ENCODE measurements around the gene LOXHD1. TPM values are rescaled to one million over a fixed set of nuclear protein-coding genes. Genes with fewer than 3 reads are reported as not detected.

Gene LOXHD1
- total RNA-seq, 2 donors from 2014 or later: 0.27 to 5.5 TPM

DNA sequence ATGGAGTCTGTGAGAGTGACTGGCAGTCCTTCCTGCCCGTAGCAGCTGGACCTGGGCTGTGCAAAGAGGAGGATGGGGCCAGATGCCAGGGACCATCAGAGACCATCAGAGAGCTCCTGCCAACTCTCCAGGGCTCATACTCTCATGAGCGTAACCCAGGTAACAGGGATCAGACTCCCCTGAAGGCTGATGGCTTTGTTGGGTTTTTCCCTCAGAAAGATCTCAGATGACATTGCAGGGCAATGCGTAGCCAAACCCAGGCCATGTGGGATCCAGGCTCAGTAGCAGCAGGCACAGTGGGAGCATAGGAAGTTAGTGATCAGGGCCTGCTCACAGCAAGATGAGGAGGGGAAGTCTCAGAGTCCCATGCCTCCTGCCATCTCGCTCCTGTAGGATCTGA is 218.0 kb downstream of the LOXHD1 start:
- no peaks in the 10 kb centered on the region for H3K9me3 ChIP-seq
- no peak overlapping the region for H3K27ac ChIP-seq
- H3K4me3 ChIP-seq: no peak overlapping the region
- no peak for ATAC-seq (ENCODE audit: insufficient number of reproducible peaks, low FRiP score, low read depth)
- H3K4me1 ChIP-seq (ENCODE audit: control insufficient read depth in 1 of 2, low read depth in 2 of 2): no peaks in the 10 kb centered on the region
- no peak for DNase-seq (ENCODE audit: low spot score)
- no peaks in the 10 kb centered on the region for H3K36me3 ChIP-seq
- H3K27me3 ChIP-seq (replicated peaks; ENCODE audit: insufficient read depth): no peaks in the 10 kb centered on the region
- TF ChIP-seq, protein P1, sequence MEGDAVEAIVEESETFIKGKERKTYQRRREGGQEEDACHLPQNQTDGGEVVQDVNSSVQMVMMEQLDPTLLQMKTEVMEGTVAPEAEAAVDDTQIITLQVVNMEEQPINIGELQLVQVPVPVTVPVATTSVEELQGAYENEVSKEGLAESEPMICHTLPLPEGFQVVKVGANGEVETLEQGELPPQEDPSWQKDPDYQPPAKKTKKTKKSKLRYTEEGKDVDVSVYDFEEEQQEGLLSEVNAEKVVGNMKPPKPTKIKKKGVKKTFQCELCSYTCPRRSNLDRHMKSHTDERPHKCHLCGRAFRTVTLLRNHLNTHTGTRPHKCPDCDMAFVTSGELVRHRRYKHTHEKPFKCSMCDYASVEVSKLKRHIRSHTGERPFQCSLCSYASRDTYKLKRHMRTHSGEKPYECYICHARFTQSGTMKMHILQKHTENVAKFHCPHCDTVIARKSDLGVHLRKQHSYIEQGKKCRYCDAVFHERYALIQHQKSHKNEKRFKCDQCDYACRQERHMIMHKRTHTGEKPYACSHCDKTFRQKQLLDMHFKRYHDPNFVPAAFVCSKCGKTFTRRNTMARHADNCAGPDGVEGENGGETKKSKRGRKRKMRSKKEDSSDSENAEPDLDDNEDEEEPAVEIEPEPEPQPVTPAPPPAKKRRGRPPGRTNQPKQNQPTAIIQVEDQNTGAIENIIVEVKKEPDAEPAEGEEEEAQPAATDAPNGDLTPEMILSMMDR (IDR thresholded peaks at IDR 0.05): no peak

DNA sequence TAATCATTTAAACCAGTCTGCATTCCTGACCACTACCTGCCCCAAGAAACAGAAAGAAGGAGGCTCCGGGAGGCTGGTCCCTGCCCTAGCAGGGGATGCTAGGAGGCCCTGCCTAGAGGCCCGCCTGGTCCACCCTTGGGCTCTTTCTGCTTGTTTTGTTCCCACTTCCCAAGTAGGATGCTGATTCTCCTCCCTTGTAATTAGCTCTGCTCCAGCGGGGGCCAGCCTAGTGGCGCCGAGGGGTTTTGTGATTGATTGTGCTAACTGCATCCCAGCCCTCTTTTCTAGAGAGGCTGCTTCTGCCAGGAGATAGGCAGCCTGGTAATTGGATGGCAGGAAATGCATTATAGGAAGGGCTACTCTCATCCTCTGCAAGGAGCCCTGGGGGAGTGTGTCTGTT is 220.0 kb downstream of the LOXHD1 start:
- DNase-seq (ENCODE audit: low spot score) (no peak), ATAC-seq (ENCODE audit: insufficient number of reproducible peaks, low FRiP score, low read depth) (no peak)
- Histone ChIP-seq H3K27me3 (replicated peaks; ENCODE audit: insufficient read depth) (no peaks in the 10 kb centered on the region), H3K36me3 (no peaks in the 10 kb centered on the region), H3K4me3 (no peak overlapping the region), H3K4me1 (ENCODE audit: control insufficient read depth in 1 of 2, low read depth in 2 of 2) (no peaks in the 10 kb centered on the region), H3K9me3 (no peaks in the 10 kb centered on the region), H3K27ac (no peak overlapping the region)
- TF ChIP-seq, protein P1 (IDR thresholded peaks at IDR 0.05): no peak

DNA sequence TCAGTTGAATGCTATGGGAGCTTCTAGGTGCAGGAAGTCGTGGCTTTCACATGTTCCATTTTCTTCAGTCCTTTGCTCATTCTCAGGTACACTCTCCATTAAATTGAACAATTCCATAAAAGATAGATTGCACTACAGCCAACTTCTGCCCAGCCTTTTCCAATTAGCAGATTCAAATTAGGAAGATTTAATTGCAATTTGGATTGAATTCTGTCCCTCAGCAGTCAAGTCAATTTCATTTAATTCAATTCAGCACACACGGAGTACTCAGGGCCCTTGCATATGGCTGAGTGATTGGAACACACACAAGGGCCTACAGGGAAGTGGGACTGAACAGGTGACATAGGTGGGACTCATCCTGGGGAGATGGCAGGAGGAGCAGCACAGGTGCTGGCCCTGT is 220.4 kb downstream of the LOXHD1 start:
- H3K27ac ChIP-seq: no peak overlapping the region

GRCh38 chr18:46435031-46435430 is 222.0 kb downstream of the LOXHD1 start:
- H3K4me3 ChIP-seq: no peak overlapping the region
- TF ChIP-seq, protein P1 (IDR thresholded peaks at IDR 0.05): no peak
- no peaks in the 10 kb centered on the region for H3K4me1 ChIP-seq (ENCODE audit: control insufficient read depth in 1 of 2, low read depth in 2 of 2)
- ATAC-seq (ENCODE audit: insufficient number of reproducible peaks, low FRiP score, low read depth) (no peak), DNase-seq (ENCODE audit: low spot score) (no peak)
- no peaks in the 10 kb centered on the region for H3K36me3 ChIP-seq
- H3K27ac ChIP-seq: no peak overlapping the region
- H3K9me3 ChIP-seq: no peaks in the 10 kb centered on the region
- no peaks in the 10 kb centered on the region for H3K27me3 ChIP-seq (replicated peaks; ENCODE audit: insufficient read depth)

More for the DNA sequence above, 220.4 kb downstream of the LOXHD1 start:
- Histone ChIP-seq H3K27me3 (replicated peaks; ENCODE audit: insufficient read depth) (no peaks in the 10 kb centered on the region), H3K36me3 (no peaks in the 10 kb centered on the region), H3K4me1 (ENCODE audit: control insufficient read depth in 1 of 2, low read depth in 2 of 2) (no peaks in the 10 kb centered on the region), H3K4me3 (no peak overlapping the region), H3K9me3 (no peaks in the 10 kb centered on the region)
- TF ChIP-seq, protein P1 (IDR thresholded peaks at IDR 0.05): no peak
- ATAC-seq (ENCODE audit: insufficient number of reproducible peaks, low FRiP score, low read depth) (no peak), DNase-seq (ENCODE audit: low spot score) (no peak)

- DNase-seq (ENCODE audit: low spot score): no peak
- TF ChIP-seq, protein P1 (IDR thresholded peaks at IDR 0.05): no peak
These were observed 222.4 kb downstream of the LOXHD1 start for GRCh38 chr18:46434629-46435028.

More at GRCh38 chr18:46434629-46435028, 222.4 kb downstream of the LOXHD1 start:
- no peak overlapping the region for H3K27ac ChIP-seq
- no peaks in the 10 kb centered on the region for H3K4me1 ChIP-seq (ENCODE audit: control insufficient read depth in 1 of 2, low read depth in 2 of 2)
- H3K27me3 ChIP-seq (replicated peaks; ENCODE audit: insufficient read depth): no peaks in the 10 kb centered on the region
- no peaks in the 10 kb centered on the region for H3K36me3 ChIP-seq
- H3K4me3 ChIP-seq: no peak overlapping the region
- ATAC-seq (ENCODE audit: insufficient number of reproducible peaks, low FRiP score, low read depth): no peak
- no peaks in the 10 kb centered on the region for H3K9me3 ChIP-seq
